HG03442 (cell line): ENCODE data around the gene PHLDA2.
"Not testable (repeated sequence)": the region's sequence is repeated elsewhere in the genome, so short reads cannot be mapped to it uniquely, and the experiment has no call there.

ENCODE experiments used
- ATAC-seq: cut with Tn5 transposase; IDR thresholded peaks from one replicate; pipeline ENCODE4 v1.9.1; 2021; ENCODE audit warnings: mild to moderate bottlenecking, moderate library complexity; ENCODE audit not compliant: unreplicated experiment

The PHLDA2 gene

GRCh38 chr11:2916114-2916891 lies 12.9 kb downstream of the PHLDA2 start:
- no peak for ATAC-seq

- ATAC-seq: no peak
Observed at GRCh38 chr11:2915473-2915872, 13.7 kb downstream of the PHLDA2 start.

- no peak for ATAC-seq
Observed at GRCh38 chr11:2914455-2915195, 14.6 kb downstream of the PHLDA2 start.

- ATAC-seq: no peak
Observed at GRCh38 chr11:2913776-2914175, 15.4 kb downstream of the PHLDA2 start.

GRCh38 chr11:2913019-2913431 lies 16.2 kb downstream of the PHLDA2 start:
- no peak for ATAC-seq

GRCh38 chr11:2912498-2912897 lies 16.7 kb downstream of the PHLDA2 start:
- ATAC-seq: no peak

GRCh38 chr11:2911785-2912391 lies 17.3 kb downstream of the PHLDA2 start:
- ATAC-seq: no peak

GRCh38 chr11:2911088-2911784 lies 18.0 kb downstream of the PHLDA2 start:
- no peak for ATAC-seq

GRCh38 chr11:2910401-2910955 lies 18.7 kb downstream of the PHLDA2 start:
- ATAC-seq: no peak

GRCh38 chr11:2909133-2909902 lies 19.9 kb downstream of the PHLDA2 start:
- ATAC-seq: no peak

GRCh38 chr11:2908130-2908529 lies 21.1 kb downstream of the PHLDA2 start:
- no peak for ATAC-seq

- not testable (repeated sequence) for ATAC-seq
Observed at GRCh38 chr11:2905299-2905698, 23.9 kb downstream of the PHLDA2 start.

GRCh38 chr11:2904153-2905052 lies 24.8 kb downstream of the PHLDA2 start:
- no peak for ATAC-seq

- ATAC-seq: no peak
Observed at GRCh38 chr11:2903672-2904011, 25.6 kb downstream of the PHLDA2 start.

GRCh38 chr11:2902784-2903671 lies 26.2 kb downstream of the PHLDA2 start:
- ATAC-seq: no peak

- peak; percentile 89 for ATAC-seq
Observed at GRCh38 chr11:2901854-2902783, 27.1 kb downstream of the PHLDA2 start.

- ATAC-seq: no peak
Observed at GRCh38 chr11:2901196-2901796, 27.9 kb downstream of the PHLDA2 start.
